ENCODE measurements around the gene TMEM243. TPM values are rescaled to one million over a fixed set of nuclear protein-coding genes. Genes with fewer than 3 reads are reported as not detected.
"Not testable (repeated sequence)": the region's sequence is repeated elsewhere in the genome, so short reads cannot be mapped to it uniquely, and the experiment has no call there.

Gene TMEM243
- total RNA-seq, 1 experiment from 2014 or later: 158 TPM

DNA sequence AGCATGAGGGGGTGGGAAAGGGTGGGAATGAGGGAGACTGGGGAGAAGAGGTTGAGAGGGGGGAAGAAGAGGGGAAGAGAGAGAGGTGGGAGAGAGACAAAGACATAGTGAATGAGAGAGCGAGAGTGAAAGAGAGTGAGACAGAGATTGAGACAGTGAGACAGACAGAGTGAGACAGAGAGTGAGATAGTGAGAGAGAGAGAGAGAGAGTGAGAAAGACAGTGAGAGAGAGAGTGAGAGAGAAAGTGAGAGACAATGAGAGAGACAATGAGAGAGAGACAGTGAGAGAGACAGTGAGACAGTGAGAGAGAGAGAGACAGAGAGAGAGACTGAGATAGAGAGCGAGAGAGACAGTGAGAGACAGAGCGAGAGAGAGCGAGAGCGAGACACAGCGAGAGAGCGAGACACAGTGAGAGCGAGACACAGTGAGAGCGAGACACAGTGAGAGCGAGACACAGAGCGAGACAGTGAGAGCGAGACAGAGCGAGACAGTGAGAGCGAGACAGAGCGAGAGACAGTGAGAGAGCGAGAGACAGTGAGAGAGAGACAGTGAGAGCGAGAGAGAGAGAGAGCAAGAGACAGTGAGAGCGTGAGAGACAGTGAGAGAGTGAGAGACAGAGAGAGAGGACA, 10.1 kb downstream of the TMEM243 start:
- peaks cover 28% of the 10 kb centered on the region for H3K4me1 ChIP-seq (ENCODE audit: low read length)
- H3K79me2 ChIP-seq (ENCODE audit: low read length): peaks cover 99% of the 10 kb centered on the region

DNA sequence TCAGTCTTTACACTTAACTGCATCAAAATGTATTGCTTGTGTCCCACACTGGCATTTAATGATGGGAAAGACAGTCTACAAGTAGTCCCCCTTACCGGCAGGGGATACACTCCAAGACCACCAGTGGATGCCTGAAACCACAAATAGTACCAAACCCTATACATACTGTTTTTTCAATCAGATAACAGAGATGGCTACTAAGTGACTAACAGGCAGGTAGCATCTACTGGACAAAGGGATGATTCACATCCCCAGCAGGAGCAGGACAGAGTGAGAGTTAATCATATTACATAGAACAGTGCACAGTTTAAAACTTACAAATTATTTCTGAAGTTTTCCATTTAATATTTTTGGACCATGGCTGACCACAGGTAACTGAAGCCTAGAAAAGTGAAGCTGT, 13.2 kb downstream of the TMEM243 start:
- H4K20me1 ChIP-seq (ENCODE audit: insufficient read depth, low read depth, low read length): peaks cover 25% of the 10 kb centered on the region
- H3K79me2 ChIP-seq (ENCODE audit: low read length): peaks cover 99% of the 10 kb centered on the region
- H3K9ac ChIP-seq (ENCODE audit: low read length): no peak overlapping the region
- H3K4me3 ChIP-seq (ENCODE audit: low read length): no peak overlapping the region
- H3K27me3 ChIP-seq (ENCODE audit: low read length): no peaks in the 10 kb centered on the region
- H3K27ac ChIP-seq (ENCODE audit: low read length): no peak overlapping the region
- no peak overlapping the region for H2AFZ ChIP-seq (ENCODE audit: low read length)
- no peaks in the 10 kb centered on the region; the same call in 1 of the 2 replicates for H3K4me1 ChIP-seq (ENCODE audit: low read length)
- peaks cover 74% of the 10 kb centered on the region for H3K36me3 ChIP-seq (ENCODE audit: insufficient read depth, low read length)
- H3K4me2 ChIP-seq (ENCODE audit: low read depth, low read length, poor library complexity, severe bottlenecking): no peak overlapping the region
- peaks cover 3% of the 10 kb centered on the region; the same call in 1 of the 2 replicates for H3K9me3 ChIP-seq (ENCODE audit: low read length)
- no peaks in the 10 kb centered on the region for H3K9me2 ChIP-seq (replicated peaks; ENCODE audit: insufficient read depth, low read length)
- no peak for DNase-seq

More for the DNA sequence above, 10.1 kb downstream of the TMEM243 start:
- H3K4me3 ChIP-seq (ENCODE audit: low read length): no peak overlapping the region
- no peak for DNase-seq
- peaks cover 3% of the 10 kb centered on the region; the same call in 1 of the 2 replicates for H3K9me3 ChIP-seq (ENCODE audit: low read length)
- no peak overlapping the region for H3K9ac ChIP-seq (ENCODE audit: low read length)
- no peaks in the 10 kb centered on the region for H3K9me2 ChIP-seq (replicated peaks; ENCODE audit: insufficient read depth, low read length)
- no peak overlapping the region for H3K4me2 ChIP-seq (ENCODE audit: low read depth, low read length, poor library complexity, severe bottlenecking)
- peaks cover 62% of the 10 kb centered on the region for H3K36me3 ChIP-seq (ENCODE audit: insufficient read depth, low read length)
- H4K20me1 ChIP-seq (ENCODE audit: insufficient read depth, low read depth, low read length): peaks cover 41% of the 10 kb centered on the region
- no peak overlapping the region for H2AFZ ChIP-seq (ENCODE audit: low read length)
- no peaks in the 10 kb centered on the region for H3K27me3 ChIP-seq (ENCODE audit: low read length)
- H3K27ac ChIP-seq (ENCODE audit: low read length): no peak overlapping the region

DNA sequence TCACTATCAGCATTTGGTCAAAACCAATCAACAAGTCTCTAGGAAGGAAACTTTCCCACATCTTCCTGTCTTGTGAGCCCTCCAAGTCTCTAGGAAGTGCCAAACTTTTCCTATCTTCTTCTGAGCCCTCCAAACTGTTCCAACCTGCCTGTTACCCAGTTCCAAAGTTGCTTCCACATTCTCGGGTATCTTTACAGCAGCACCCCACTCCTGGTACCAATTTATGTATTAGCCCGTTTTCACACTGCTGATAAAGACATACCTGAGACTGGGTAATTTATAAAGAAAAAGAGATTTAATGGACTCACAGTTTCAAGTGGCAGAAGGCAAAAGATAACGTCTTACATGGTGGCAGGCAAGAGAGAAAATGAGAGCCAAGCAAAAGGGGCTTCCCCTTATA, 13.8 kb downstream of the TMEM243 start:
- not testable (repeated sequence) for H3K9ac ChIP-seq (ENCODE audit: low read length); H3K4me1 ChIP-seq (ENCODE audit: low read length); H3K27me3 ChIP-seq (ENCODE audit: low read length); H3K4me3 ChIP-seq (ENCODE audit: low read length); H2AFZ ChIP-seq (ENCODE audit: low read length); DNase-seq; H3K9me2 ChIP-seq (replicated peaks; ENCODE audit: insufficient read depth, low read length); H3K9me3 ChIP-seq (ENCODE audit: low read length); H3K27ac ChIP-seq (ENCODE audit: low read length); H3K4me2 ChIP-seq (ENCODE audit: low read depth, low read length, poor library complexity, severe bottlenecking)
- H3K79me2 ChIP-seq (ENCODE audit: low read length): peaks cover 99% of the 10 kb centered on the region
- peaks cover 20% of the 10 kb centered on the region for H4K20me1 ChIP-seq (ENCODE audit: insufficient read depth, low read depth, low read length)
- peaks cover 70% of the 10 kb centered on the region for H3K36me3 ChIP-seq (ENCODE audit: insufficient read depth, low read length)

DNA sequence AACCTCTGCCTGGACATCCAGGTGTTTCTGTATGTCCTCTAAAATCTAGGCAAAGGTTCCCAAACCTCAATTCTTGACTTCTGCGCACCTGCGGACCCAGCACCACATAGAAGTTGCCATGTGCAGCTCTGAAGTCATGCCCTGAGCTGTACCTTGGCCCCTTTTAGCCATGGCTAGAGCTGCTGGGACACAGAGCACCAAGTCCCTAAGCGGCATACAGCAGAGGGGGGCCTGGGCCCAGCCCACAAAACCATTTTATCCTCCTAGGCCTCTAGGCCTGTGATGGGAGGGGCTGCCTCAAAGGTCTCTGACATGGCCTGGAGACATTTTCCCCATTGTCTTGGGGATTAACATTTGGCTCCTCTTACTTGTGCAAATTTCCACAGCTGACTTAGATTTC, 14.6 kb downstream of the TMEM243 start:
- peaks cover 99% of the 10 kb centered on the region for H3K79me2 ChIP-seq (ENCODE audit: low read length)
- H3K4me3 ChIP-seq (ENCODE audit: low read length): no peak overlapping the region
- H4K20me1 ChIP-seq (ENCODE audit: insufficient read depth, low read depth, low read length): peaks cover 23% of the 10 kb centered on the region

GRCh38 chr7:87203929-87204328, 15.6 kb downstream of the TMEM243 start:
- H3K9ac ChIP-seq (ENCODE audit: low read length); H3K4me2 ChIP-seq (ENCODE audit: low read depth, low read length, poor library complexity, severe bottlenecking); H3K9me2 ChIP-seq (replicated peaks; ENCODE audit: insufficient read depth, low read length); H3K4me3 ChIP-seq (ENCODE audit: low read length); H3K27me3 ChIP-seq (ENCODE audit: low read length); H3K27ac ChIP-seq (ENCODE audit: low read length); H3K9me3 ChIP-seq (ENCODE audit: low read length); H2AFZ ChIP-seq (ENCODE audit: low read length); DNase-seq; H3K4me1 ChIP-seq (ENCODE audit: low read length): not testable (repeated sequence)
- peaks cover 99% of the 10 kb centered on the region for H3K79me2 ChIP-seq (ENCODE audit: low read length)
- H3K36me3 ChIP-seq (ENCODE audit: insufficient read depth, low read length): peaks cover 81% of the 10 kb centered on the region
- peaks cover 23% of the 10 kb centered on the region for H4K20me1 ChIP-seq (ENCODE audit: insufficient read depth, low read depth, low read length)

More for the DNA sequence above, 14.6 kb downstream of the TMEM243 start:
- H3K9me3 ChIP-seq (ENCODE audit: low read length): peaks cover 3% of the 10 kb centered on the region; the same call in 1 of the 2 replicates
- no peak overlapping the region for H3K27ac ChIP-seq (ENCODE audit: low read length)
- no peak overlapping the region for H3K4me2 ChIP-seq (ENCODE audit: low read depth, low read length, poor library complexity, severe bottlenecking)
- no peaks in the 10 kb centered on the region for H3K27me3 ChIP-seq (ENCODE audit: low read length)
- H2AFZ ChIP-seq (ENCODE audit: low read length): no peak overlapping the region
- peaks cover 73% of the 10 kb centered on the region for H3K36me3 ChIP-seq (ENCODE audit: insufficient read depth, low read length)
- no peak overlapping the region for H3K9ac ChIP-seq (ENCODE audit: low read length)
- H3K4me1 ChIP-seq (ENCODE audit: low read length): no peaks in the 10 kb centered on the region; the same call in 1 of the 2 replicates
- DNase-seq: no peak
- H3K9me2 ChIP-seq (replicated peaks; ENCODE audit: insufficient read depth, low read length): no peaks in the 10 kb centered on the region

GRCh38 chr7:87202705-87203104, 16.8 kb downstream of the TMEM243 start:
- no peak for DNase-seq
- Histone ChIP-seq H2AFZ (ENCODE audit: low read length) (no peak overlapping the region), H3K27me3 (ENCODE audit: low read length) (no peaks in the 10 kb centered on the region), H3K79me2 (ENCODE audit: low read length) (peaks cover 99% of the 10 kb centered on the region), H3K4me1 (ENCODE audit: low read length) (peaks cover 10% of the 10 kb centered on the region), H3K9me3 (ENCODE audit: low read length) (peaks cover 3% of the 10 kb centered on the region; the same call in 1 of the 2 replicates), H3K9me2 (replicated peaks; ENCODE audit: insufficient read depth, low read length) (no peaks in the 10 kb centered on the region), H3K27ac (ENCODE audit: low read length) (no peak overlapping the region), H3K9ac (ENCODE audit: low read length) (no peak overlapping the region), H3K4me2 (ENCODE audit: low read depth, low read length, poor library complexity, severe bottlenecking) (no peak overlapping the region), H3K36me3 (ENCODE audit: insufficient read depth, low read length) (peaks cover 83% of the 10 kb centered on the region), H3K4me3 (ENCODE audit: low read length) (no peak overlapping the region), H4K20me1 (ENCODE audit: insufficient read depth, low read depth, low read length) (peaks cover 16% of the 10 kb centered on the region; the same call in 1 of the 2 replicates)

DNA sequence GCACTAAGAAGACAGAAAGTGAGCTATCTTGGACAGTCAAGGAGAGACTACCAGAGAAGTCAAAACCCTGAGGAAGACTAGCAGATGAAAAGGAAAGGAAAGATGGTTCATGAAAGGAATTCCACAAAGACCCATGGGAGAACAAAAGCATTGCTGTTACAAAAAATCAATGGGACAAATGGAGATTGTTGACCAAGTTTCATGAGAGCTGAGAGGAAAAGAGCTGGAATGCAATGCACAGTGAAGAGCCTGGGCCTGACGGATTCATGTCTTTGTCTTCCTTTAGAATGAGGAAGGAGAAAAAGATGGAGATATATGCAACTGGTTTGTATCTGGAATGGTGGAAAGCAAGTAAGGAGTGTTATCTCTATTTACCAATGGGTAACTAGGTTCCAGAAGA, 17.3 kb downstream of the TMEM243 start:
- Histone ChIP-seq H3K4me2 (ENCODE audit: low read depth, low read length, poor library complexity, severe bottlenecking) (no peak overlapping the region), H3K36me3 (ENCODE audit: insufficient read depth, low read length) (peaks cover 83% of the 10 kb centered on the region), H4K20me1 (ENCODE audit: insufficient read depth, low read depth, low read length) (peaks cover 16% of the 10 kb centered on the region; the same call in 1 of the 2 replicates), H3K27me3 (ENCODE audit: low read length) (no peaks in the 10 kb centered on the region), H3K4me3 (ENCODE audit: low read length) (no peak overlapping the region), H3K9ac (ENCODE audit: low read length) (no peak overlapping the region), H3K9me3 (ENCODE audit: low read length) (peaks cover 3% of the 10 kb centered on the region; the same call in 1 of the 2 replicates), H3K4me1 (ENCODE audit: low read length) (peaks cover 10% of the 10 kb centered on the region), H3K79me2 (ENCODE audit: low read length) (peaks cover 99% of the 10 kb centered on the region), H2AFZ (ENCODE audit: low read length) (no peak overlapping the region), H3K9me2 (replicated peaks; ENCODE audit: insufficient read depth, low read length) (no peaks in the 10 kb centered on the region), H3K27ac (ENCODE audit: low read length) (no peak overlapping the region)
- DNase-seq: no peak

GRCh38 chr7:87199700-87200450, 19.7 kb downstream of the TMEM243 start:
- Histone ChIP-seq H3K27ac (ENCODE audit: low read length) (no peak overlapping the region), H3K36me3 (ENCODE audit: insufficient read depth, low read length) (peaks cover 83% of the 10 kb centered on the region), H3K4me1 (ENCODE audit: low read length) (peaks cover 18% of the 10 kb centered on the region), H2AFZ (ENCODE audit: low read length) (no peak overlapping the region), H4K20me1 (ENCODE audit: insufficient read depth, low read depth, low read length) (peaks cover 16% of the 10 kb centered on the region; the same call in 1 of the 2 replicates), H3K27me3 (ENCODE audit: low read length) (no peaks in the 10 kb centered on the region), H3K4me3 (ENCODE audit: low read length) (no peak overlapping the region), H3K79me2 (ENCODE audit: low read length) (peaks cover 92% of the 10 kb centered on the region), H3K9ac (ENCODE audit: low read length) (no peak overlapping the region), H3K9me3 (ENCODE audit: low read length) (no peaks in the 10 kb centered on the region), H3K4me2 (ENCODE audit: low read depth, low read length, poor library complexity, severe bottlenecking) (no peak overlapping the region), H3K9me2 (replicated peaks; ENCODE audit: insufficient read depth, low read length) (no peaks in the 10 kb centered on the region)
- DNase-seq: no peak
